Forelimb muscle (tissue), 1 donor: Measurements from ENCODE around the gene ALOX12B. TPM values are rescaled to one million over a fixed set of nuclear protein-coding genes. Genes with fewer than 3 reads are reported as not detected.
"Not testable (repeated sequence)": the region's sequence is repeated elsewhere in the genome, so short reads cannot be mapped to it uniquely, and the experiment has no call there.

Experiments
- DNase-seq: peaks from one replicate; pipeline ENCODE4 v3.0.0-alpha.2; 2013; ENCODE audit warnings: low read depth
- polyA plus RNA-seq: library from polyadenylated mRNA; unstranded; fragments of 120-200 nt; gene quantifications from one replicate; pipeline ENCODE4 v1.2.1, GENCODE V29; 2013; ENCODE audit not compliant: insufficient read length

The ALOX12B gene
- polyA plus RNA-seq, 1 donor = not detected

DNA sequence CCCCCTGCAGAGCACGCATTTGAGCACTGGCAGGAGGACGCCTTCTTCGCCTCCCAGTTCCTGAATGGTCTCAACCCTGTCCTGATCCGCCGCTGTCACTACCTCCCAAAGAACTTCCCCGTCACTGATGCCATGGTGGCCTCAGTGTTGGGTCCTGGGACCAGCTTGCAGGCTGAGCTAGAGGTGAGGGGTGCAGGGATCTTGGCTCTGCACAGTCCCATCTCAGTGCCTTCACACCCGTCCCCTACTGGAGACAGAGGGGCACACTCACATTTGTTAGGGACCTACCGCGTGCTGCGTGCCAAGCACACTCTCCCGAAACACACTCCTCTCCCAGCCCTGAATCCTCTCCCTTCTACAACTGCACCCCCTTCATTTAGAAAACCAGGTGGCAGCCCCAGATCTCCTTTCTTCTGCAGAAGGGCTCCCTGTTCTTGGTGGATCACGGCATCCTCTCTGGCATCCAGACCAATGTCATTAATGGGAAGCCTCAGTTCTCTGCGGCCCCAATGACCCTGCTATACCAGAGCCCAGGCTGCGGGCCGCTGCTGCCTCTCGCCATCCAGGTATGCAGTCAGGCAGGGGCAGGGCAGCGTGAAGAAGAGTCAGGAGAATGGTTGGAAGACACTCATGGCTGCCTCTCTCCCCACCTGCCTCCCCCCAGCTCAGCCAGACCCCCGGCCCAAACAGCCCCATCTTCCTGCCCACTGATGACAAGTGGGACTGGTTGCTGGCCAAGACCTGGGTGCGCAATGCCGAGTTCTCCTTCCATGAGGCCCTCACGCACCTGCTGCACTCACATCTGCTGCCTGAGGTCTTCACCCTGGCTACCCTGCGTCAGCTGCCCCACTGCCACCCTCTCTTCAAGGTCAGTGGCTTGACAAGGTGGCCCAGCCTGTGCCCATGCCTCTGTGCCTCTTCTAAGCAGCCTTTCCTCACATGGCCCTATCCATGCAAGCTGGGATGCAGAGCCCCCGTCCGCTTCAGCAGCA is 42.4 kb downstream of the ALOX12B start:
- DNase-seq = no peak

DNA sequence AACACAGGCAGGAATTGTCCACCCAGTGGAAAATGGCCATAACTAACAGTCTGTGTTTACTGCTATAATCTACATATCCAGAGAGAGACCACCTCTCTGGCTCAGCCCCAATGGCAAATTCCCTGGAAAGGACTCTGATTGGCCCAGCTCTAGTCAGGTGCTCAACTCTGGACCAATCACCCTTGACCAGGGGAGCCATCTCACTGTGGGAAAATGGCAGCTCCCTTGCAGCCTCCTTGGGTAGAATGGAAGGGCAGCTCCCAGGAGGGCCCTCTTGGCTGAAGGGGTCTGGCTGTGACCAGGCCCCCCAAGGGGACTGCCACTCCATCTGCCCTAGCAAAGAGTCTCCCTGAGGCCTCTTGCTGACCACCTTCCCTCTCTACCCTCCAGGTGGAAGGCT is 45.5 kb downstream of the ALOX12B start:
- no peak for DNase-seq

DNA sequence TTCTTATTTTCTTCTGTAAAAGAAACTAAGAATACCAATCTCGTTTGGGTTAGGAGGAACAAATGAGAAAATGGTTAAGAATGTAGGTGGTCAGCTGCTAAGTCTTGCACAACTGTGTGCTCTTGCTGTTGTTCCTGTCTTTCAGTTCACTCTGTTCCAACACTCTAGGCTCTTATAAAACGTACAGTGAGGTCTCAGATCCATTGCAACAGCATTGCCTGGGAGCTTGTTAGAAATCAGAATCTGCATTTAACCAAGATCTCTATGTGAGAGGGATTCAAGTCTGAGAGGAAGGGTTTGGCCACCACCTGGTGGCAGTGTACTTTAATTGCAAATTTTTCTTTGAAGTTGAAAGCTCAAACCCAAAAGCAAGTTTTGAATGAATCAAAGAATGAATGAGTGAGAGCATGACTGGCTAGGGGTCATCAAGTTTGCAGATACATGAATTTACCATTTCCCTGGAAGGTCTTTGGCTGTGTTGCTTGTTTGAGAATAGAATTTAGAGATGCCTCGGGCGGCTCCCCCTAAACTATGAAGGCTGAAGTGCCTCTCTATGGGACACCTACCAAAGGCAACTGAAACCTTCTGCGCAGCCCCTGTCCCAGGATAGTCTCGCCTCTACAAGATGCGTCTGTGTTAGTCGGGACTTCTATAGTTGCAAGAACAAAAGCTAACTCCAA is 46.1 kb downstream of the ALOX12B start:
- no peak for DNase-seq

DNA sequence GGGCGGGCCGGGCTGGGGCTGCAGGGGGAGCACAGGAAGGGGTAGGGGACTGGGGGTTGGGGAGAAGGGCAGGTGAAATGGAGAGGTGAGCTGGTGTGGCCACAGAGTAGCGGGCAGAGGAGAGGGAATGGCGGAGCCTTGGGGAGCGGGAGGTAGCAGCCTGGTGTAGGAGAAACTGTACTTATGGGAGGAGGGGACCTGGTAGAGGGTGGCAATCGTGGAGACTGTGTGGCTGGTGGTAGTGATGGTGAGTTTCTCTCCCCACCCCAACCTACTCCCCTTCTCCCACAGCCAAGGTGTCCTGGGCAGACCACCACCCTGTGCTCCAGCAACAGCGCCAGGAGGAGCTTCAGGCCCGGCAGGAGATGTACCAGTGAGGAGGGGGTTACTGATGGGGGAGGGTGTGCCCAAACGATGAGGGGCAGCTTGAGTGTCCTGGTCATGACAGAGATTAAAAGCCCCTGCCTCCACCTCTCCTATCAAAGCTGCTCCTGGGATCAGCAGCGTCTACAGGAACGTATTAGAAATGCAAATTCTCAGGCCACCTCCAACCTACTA is 47.8 kb downstream of the ALOX12B start:
- DNase-seq = no peak

DNA sequence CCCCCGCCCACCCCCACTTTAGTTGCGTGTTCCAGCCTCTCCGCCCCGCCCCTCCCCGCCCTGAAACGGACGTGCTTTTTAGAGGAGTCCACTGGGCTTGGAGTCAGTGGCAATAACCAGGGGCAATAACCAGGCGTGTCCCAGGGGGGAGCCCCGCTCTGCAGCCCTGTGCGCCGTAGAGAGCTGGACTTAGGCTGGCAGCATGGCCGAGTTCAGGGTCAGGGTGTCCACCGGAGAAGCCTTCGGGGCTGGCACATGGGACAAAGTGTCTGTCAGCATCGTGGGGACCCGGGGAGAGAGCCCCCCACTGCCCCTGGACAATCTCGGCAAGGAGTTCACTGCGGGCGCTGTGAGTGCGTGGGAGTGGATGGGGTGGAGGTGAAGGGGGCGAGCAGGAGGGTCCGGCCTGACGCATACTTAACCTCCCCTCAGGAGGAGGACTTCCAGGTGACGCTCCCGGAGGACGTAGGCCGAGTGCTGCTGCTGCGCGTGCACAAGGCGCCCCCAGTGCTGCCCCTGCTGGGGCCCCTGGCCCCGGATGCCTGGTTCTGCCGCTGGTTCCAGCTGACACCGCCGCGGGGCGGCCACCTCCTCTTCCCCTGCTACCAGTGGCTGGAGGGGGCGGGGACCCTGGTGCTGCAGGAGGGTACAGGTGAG is 48.4 kb downstream of the ALOX12B start, which contains the start of gene ALOX15B:
Gene ALOX15B, plus strand, starts transcription at position 106 of the 657 bp plus-strand sequence. Its CDS starts 97 bp downstream, at position 203.
- no peak for DNase-seq

DNA sequence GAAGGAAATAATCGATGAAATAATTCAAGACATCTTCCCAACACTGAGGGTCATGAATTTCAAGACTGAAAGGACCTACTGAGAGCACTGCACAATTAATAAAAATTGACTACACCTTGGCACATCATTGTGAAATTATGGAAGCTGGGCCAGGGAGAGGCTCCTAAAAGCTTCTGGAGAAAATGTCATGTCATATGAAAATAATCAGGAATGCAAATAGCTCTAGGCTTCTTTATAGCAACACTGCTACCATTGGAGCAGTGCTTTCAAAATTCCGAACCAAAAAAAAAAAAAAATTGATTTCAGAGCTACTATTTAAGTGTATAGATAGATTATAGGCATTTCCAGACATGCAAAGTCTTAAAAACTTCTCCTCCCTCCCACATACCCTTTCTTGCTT is 55.1 kb downstream of the ALOX12B start:
- DNase-seq = no peak

DNA sequence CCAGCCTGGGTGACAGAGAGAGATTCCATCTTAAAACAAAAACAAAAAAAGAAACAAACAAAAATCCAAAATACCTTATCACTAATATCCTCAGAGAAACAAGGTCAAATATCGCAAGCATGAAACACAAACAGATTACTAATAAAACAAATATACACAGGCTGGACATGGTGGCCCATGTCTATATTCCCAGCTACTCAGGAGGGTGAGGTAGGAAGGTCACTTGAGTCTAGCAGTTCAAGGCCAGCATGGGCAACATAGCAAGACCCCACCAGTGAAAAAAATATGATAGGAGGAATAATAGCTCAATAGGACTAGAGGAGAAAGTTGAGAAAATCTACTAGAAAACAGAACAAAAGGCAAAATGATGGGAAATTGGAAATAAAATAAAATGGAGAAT is 55.6 kb downstream of the ALOX12B start:
- DNase-seq = no peak

DNA sequence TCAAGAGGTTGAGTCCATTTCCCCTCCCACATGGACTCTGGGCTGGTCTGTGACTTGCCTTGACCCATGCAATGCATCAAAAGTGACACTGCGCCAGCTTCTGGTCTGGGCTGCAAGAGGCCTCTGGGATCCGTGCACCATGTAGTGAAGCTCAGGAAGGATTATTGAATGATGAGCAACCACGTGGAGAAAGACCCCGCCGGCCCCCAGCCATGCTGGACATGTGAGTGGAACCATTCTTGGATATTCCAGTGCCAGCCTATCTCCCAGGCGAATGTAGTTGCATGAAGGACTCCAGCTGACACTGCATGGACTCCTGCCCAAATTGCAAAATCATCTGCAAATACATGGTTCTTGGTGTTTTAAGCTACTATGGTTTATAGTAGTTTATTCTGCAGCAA is 56.3 kb downstream of the ALOX12B start:
- DNase-seq = no peak

GRCh38 chr17:8029121-8029520 is 58.4 kb downstream of the ALOX12B start:
- no peak for DNase-seq

GRCh38 chr17:8025176-8025911 is 62.2 kb downstream of the ALOX12B start:
- no peak for DNase-seq

DNA sequence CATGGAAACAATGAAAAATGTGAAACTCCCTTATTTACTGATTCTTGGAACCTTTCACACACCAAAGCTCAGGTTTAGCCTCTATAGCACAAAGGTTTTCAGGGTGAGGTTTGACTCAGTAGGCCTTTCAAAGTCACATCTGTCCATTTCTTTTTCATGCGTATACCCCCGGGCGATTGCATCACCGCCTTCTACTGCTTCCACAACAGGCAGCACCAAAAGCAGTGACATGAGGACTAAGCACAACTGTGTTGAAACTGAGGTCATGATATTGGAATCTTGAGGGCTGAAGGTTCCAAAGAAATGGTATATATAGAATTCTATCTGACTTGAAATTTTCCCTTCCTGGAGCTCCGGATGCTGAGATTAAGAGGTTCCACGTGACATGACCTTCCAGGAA is 63.4 kb downstream of the ALOX12B start:
- not testable (repeated sequence) for DNase-seq

Other genes with a start within 250 kb of the ALOX12B start
- 23.0 TPM for gene TMEM88, start 232.7 kb downstream of the ALOX12B start, polyA plus RNA-seq
- 54.2 TPM for gene NAA38, start 230.2 kb downstream of the ALOX12B start, polyA plus RNA-seq
- 7.2 TPM for gene CYB5D1, start 229.7 kb downstream of the ALOX12B start, polyA plus RNA-seq
- gene CHD3, start 198.9 kb downstream of the ALOX12B start, polyA plus RNA-seq = 66.1 TPM
- 2.5 TPM for gene RNF227, start 171.4 kb downstream of the ALOX12B start, polyA plus RNA-seq
- 4.6 TPM for gene KCNAB3, start 157.9 kb downstream of the ALOX12B start, polyA plus RNA-seq
- gene TRAPPC1, start 155.8 kb downstream of the ALOX12B start, polyA plus RNA-seq = 86.8 TPM
- 31.0 TPM for gene CNTROB, start 155.5 kb downstream of the ALOX12B start, polyA plus RNA-seq
- not detected for gene GUCY2D, start 85.1 kb downstream of the ALOX12B start, polyA plus RNA-seq
- gene ALOX15B, start 48.7 kb downstream of the ALOX12B start, polyA plus RNA-seq = 0.59 TPM
- gene ALOXE3, start 30.8 kb upstream of the ALOX12B start, polyA plus RNA-seq = not detected
- 0.08 TPM for gene HES7, start 36.4 kb upstream of the ALOX12B start, polyA plus RNA-seq
- 59.2 TPM for gene PER1, start 64.7 kb upstream of the ALOX12B start, polyA plus RNA-seq
- 61.9 TPM for gene VAMP2, start 75.2 kb upstream of the ALOX12B start, polyA plus RNA-seq
- 5.7 TPM for gene TMEM107, start 88.7 kb upstream of the ALOX12B start, polyA plus RNA-seq
- 4.9 TPM for gene BORCS6, start 102.5 kb upstream of the ALOX12B start, polyA plus RNA-seq
- gene AURKB, start 122.9 kb upstream of the ALOX12B start, polyA plus RNA-seq = 12.9 TPM
- gene CTC1, start 160.3 kb upstream of the ALOX12B start, polyA plus RNA-seq = 10.9 TPM
- 20.8 TPM for gene PFAS, start 161.6 kb upstream of the ALOX12B start, polyA plus RNA-seq
- 18.8 TPM for gene RANGRF, start 201.0 kb upstream of the ALOX12B start, polyA plus RNA-seq
- gene SLC25A35, start 207.7 kb upstream of the ALOX12B start, polyA plus RNA-seq = 1.6 TPM
- 12.4 TPM for gene ARHGEF15, start 222.5 kb upstream of the ALOX12B start, polyA plus RNA-seq